Adipose tissue (tissue), 3 donors: ENCODE results near the gene CAPN12. TPM values are rescaled to one million over a fixed set of nuclear protein-coding genes. Genes with fewer than 3 reads are reported as not detected.
"Not testable (repeated sequence)": the region's sequence is repeated elsewhere in the genome, so short reads cannot be mapped to it uniquely, and the experiment has no call there.

Experiments used
- H3K27ac ChIP-seq: one replicate; pipeline ENCODE4 v1.5.1; 2013; ENCODE audit warnings: low read depth, low read length
- WGBS, 3 donors: extraction: QIAGEN DNeasy Blood & Tissue Kit; methylation state at CpG; one replicate each; pipeline ENCODE4 v1.1.7; 2013; 5-methylcytosine and 5-hydroxymethylcytosine counted together
- polyA plus RNA-seq, 3 donors: library from polyadenylated mRNA; stranded (reverse); fragments of 200-250 nt; gene quantifications; one replicate each; pipeline ENCODE4 v1.2.3, GENCODE V29; 2013
- donor health status: healthy with polysubstance abuse.
- donor health status: Bipolar disorder and iron deficiency.
- donor health status: healthy.

Gene CAPN12, protein sequence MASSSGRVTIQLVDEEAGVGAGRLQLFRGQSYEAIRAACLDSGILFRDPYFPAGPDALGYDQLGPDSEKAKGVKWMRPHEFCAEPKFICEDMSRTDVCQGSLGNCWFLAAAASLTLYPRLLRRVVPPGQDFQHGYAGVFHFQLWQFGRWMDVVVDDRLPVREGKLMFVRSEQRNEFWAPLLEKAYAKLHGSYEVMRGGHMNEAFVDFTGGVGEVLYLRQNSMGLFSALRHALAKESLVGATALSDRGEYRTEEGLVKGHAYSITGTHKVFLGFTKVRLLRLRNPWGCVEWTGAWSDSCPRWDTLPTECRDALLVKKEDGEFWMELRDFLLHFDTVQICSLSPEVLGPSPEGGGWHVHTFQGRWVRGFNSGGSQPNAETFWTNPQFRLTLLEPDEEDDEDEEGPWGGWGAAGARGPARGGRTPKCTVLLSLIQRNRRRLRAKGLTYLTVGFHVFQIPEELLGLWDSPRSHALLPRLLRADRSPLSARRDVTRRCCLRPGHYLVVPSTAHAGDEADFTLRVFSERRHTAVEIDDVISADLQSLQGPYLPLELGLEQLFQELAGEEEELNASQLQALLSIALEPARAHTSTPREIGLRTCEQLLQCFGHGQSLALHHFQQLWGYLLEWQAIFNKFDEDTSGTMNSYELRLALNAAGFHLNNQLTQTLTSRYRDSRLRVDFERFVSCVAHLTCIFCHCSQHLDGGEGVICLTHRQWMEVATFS
- 1 to 10 TPM; 1.6 to 4.3 (median 3.1) TPM for polyA plus RNA-seq

DNA sequence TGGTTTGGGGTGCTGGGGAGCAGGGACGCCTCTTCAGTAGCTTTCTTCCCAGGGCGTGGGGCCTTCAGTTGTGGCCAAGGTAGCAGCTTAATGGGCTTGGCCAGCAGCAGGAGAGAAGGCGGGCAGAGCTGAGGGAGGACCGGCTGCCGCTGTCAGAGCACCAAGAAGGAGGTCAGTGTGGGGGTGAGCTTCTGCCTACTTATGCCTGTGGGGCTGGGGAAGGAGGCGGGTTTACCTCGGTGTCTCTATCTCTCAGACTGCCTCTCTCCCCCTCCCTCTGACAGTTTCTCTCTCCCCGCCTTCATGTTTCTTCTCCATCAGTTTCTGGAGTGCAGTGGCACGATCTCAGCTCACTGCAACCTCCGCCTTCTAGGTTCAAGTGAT, at the start of gene CAPN12:
Gene CAPN12, minus strand, starts transcription at position 177 of the 384 bp plus-strand sequence. CDS start 309 bp downstream, outside the sequence.
- no peak within 1 kb of the TSS for H3K27ac ChIP-seq
- WGBS, 3 donors, result 83 to 92% (median 84%) methylated on average over 10 of the region's 10 CpGs

DNA sequence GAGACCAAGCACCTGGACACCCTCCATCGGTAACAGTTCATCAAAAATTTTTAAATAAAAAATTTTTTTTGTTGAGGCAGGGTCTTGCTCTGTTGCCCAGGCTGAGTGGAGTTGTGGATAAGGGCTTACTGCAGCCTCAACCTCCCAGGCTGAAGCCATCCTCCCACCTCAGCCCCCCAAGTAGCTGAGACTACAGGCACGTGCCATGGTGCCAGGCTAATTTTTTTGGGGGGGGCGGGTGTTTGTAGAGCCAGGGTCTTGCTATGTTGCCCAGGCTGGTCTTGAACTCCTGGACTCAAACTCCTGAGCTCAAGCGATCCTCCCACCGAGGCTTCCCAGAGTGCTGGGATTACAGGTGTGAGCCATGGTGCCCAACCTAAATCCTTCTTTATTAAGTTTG, 49.4 kb upstream of the CAPN12 start:
- WGBS, 3 donors, result 92 to 95% (median 95%) methylated on average over 5 of the region's 5 CpGs
- no peak overlapping the region for H3K27ac ChIP-seq

DNA sequence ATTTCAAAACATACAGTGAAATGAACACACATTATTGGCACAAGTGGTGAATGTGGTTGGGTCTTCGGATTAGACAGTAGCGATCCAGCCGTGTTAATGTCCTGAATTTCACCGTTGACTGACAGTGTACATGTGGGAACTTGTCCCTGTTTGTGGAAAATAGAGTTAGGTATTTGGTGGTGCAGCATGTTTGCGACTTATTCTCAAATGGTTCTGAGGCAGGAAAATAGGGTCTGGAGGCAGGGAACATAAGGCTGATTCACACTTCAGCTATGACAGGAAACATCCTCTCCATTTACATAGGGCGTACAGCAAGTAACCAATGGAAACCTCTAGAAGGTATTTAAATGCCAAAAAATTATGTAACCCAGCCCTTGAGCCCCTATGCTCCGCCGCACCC, 48.9 kb upstream of the CAPN12 start:
- no peak overlapping the region for H3K27ac ChIP-seq
- 74 to 83% (median 76%) methylated on average over 8 of the region's 8 CpGs for WGBS, 3 donors

DNA sequence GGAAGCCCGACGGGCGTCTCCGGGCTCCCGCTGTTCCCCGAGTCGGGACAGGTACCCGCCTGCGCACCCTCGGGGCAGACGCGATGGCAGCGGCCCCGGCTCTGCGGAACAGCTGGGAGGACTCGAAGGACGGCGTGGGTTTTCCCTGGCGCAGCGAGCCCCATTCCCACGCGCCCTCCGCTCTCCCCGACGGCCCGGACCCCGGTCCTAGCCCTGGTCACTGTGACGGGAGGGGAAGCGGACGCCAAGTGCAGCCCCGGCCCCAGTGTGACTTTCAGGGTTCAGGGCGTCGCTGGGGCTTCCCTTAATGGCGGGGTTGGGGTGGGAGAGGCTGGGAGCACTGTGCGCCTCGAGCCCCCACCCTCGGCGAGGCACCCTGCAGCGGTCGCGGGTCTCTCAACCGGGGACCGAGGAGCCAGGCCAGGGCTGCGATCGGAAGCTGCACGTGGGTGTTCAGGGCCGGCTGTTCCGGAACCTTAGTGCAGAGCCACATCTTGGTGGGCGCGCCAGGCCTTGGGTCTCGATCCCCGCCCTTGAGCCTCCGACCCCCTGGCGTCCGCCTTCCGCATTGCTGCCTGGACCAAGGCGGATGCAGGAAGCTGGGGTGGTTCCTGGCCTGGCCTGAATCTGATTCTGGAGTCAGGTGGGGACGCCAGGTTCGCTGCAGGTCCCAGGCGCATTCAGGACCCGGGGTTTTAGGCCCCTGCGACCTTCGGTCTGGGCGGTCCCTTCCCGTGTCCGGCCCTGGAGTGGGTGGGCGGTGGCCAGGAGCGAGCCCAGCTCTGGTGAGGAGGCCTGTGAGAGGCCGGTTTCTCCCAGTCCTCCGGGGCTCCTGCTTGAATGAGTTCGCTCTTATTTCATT, 48.2 kb upstream of the CAPN12 start:
- 10 to 32% (median 11%) methylated on average over 54 to 65 of the region's 71 CpGs for WGBS, 3 donors
- no peak overlapping the region for H3K27ac ChIP-seq

DNA sequence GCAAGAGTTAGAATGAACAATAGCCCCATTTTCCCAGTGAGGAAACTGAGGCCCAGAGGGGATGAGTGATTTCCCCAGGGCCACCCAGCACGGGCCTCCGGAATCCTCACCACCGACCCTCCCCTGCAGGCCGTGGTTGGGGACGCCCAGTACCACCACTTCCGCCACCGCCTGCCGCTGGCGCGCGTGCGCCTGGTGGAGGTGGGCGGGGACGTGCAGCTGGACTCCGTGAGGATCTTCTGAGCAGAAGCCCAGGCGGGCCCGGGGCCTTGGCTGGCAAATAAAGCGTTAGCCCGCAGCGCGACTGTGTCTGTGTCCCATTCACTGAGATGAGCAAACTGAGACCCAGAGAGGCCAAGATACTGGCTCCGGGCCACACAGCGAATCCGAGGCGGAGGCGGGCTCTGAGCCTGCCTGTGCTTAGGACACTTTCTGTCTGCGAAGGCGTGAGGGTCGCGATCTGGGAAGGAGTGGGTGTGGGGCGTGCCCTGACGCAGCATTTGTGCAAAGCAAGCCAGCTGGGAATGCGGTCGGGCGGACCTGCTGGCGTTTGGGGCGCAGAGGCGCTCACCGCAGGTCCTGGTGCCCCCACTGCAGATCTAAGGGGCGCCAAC, 47.3 kb upstream of the CAPN12 start:
- WGBS, 3 donors, result no CpG with 5 or more reads among the region's 40 CpGs
- H3K27ac ChIP-seq, result not testable (repeated sequence)

DNA sequence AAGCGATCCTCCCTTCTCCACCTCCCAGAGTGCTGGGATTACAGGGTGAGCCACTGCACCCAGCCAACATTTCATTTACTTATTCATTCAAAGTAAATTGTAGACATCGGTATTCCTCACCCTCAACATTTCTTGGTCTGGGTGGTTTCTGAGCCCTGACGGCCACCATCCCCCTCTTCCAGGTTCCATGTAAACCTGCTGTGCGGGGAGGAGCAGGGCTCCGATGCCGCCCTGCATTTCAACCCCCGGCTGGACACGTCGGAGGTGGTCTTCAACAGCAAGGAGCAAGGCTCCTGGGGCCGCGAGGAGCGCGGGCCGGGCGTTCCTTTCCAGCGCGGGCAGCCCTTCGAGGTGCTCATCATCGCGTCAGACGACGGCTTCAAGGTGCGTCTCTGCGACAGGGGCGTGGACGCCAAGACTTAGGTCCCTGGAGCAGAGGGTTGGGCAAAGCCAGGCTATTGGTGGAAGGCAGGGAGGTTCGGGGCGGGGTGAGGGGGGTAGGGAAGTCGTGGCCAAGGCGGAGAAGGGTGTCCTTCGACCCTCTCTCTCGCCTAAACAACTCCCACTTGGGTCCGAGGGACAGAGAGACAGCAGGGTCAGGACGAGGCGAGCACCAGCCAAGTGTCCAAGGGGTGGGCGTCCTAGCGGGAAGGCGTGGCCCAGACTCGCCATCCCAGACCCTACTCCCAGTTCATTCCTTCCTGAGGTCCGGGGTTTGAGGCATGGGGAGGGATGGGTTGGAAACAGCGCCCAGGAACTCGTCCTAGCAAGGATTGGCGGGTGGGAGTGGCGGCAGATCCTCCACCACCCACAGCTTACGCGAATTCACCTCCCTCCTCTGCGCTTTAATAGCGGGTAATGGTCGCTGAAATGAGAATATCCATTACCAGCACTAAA, 46.5 kb upstream of the CAPN12 start:
- 70 to 73% (median 72%) methylated on average over 5 to 16 of the region's 49 CpGs for WGBS, 3 donors
- H3K27ac ChIP-seq, result not testable (repeated sequence)

DNA sequence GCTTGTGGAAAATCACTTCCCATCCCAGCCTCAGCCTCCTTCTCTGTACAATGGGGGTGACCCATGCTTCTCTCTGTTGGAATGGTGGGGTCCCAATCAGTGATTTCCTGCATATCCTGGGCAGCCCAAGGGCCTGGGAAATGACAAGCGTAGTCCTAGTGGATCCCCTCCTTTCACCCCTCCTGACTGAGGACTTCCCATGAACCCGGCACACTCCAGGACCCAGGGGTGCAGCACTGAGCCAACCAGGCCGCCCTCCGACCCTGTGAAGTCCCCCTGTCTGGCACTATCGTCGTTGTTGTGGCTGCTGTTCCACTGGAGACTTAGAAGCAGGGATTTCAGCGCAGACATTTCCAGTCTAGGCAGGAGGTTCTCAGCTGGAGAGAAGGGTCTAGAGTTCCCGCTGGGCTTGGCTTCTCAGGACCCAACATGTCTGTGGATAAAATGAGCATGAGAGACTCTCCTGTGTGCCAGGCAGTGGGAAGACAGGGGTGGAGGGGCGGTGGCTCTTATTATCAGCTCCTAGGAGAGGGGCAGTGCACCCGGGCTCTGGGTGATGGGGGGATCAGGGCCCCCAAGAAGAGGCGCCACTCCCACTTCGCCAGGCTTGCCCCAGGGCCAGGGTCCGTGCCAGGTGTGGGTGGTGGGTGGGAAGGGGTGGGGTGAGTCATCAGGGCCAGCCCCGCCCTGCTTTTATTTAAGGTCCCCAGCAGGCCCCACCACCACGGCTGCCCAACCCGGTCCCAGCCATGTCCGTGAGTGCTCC, 44.4 kb upstream of the CAPN12 start, which contains the start of gene LGALS7B:
Gene LGALS7B, plus strand, starts transcription at position 723 of the 766 bp plus-strand sequence. Its CDS starts 27 bp downstream, at position 750.
- 78 to 79% (median 78%) methylated on average over 10 to 13 of the region's 17 CpGs for WGBS, 3 donors
- H3K27ac ChIP-seq, result no peak within 1 kb of the TSS

DNA sequence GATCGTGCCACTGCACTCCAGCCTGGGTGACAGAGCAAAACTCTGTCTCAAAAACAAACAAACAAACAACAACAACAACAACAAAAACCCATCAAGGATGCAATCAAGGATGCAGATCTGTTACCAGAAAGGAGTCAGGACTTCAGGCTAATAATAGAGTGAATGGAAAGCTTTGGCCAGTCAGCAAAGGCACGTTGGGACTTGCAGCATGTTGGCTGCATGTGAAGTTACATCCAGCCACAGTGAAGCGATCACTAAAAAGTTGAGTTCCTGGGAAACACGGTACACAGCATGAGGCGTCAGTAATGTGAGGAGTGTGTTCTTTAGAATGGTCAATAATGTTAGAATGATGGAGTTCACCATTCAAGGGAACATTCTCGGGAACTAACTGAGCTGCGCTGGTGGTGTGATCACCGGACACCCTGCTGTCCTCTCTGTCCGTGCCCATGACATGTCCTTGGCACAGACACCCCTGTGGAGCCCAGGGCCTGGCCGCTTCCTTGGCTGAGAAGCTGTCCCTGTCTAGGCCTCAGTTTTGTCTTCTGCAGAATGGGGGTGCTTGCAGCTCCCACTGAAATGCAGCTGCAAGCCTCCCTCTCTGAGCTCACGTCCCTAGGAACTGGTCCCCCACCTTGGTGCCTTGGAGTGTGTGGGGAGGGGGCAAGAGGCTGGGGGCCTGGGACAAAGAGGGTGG, 42.4 kb upstream of the CAPN12 start:
- H3K27ac ChIP-seq, result no peak overlapping the region
- WGBS, 3 donors, result 78 to 84% (median 84%) methylated on average over 11 of the region's 11 CpGs

DNA sequence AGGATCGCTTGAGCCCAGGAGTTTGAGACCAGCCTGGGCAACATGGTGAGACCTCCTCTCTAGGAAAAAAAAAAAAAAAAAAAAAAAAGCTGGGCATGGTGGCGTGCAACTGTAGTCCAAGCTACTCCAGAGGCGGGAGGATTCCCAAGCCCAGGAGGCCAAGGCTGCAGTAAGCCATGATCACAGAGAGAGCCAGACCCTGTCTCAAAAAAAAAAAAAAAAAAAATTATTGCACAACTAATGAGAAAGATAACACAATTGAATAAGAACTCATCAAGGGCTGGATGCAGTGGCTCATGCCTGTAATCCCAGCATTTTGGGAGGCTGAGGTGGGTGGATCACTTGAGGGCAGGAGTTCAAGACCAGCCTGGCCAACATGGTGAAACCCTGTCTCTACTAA, 41.8 kb upstream of the CAPN12 start:
- H3K27ac ChIP-seq, result not testable (repeated sequence)
- WGBS, 3 donors, result 84 to 95% (median 86%) methylated on average over 3 of the region's 3 CpGs

DNA sequence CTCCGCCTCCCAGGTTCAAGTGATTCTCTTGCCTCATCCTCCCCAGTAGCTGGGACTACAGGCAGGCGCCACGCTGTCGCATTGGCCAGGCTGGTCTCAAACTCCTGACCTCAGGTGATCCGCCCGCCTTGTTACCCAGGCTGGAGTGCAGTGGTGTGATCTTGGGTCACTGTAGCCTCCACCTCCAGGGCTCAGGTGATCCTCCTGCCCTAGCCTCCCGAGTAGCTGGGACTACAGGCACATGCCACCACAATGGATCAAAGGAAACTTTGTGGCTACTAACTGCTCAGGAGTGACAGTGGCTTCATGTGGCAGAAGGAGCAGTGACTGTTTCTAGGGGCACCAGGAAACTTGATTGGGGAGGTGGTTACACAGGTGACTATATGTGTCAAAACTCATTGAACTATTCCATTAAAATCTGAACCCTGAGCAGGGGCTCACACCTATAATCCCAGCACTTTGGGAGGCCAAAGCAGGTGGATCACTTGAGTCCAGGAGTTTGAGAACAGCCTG, 41.0 kb upstream of the CAPN12 start:
- H3K27ac ChIP-seq, result no peak overlapping the region
- WGBS, 3 donors, result 97 to 100% (median 98%) methylated on average over 7 of the region's 7 CpGs

DNA sequence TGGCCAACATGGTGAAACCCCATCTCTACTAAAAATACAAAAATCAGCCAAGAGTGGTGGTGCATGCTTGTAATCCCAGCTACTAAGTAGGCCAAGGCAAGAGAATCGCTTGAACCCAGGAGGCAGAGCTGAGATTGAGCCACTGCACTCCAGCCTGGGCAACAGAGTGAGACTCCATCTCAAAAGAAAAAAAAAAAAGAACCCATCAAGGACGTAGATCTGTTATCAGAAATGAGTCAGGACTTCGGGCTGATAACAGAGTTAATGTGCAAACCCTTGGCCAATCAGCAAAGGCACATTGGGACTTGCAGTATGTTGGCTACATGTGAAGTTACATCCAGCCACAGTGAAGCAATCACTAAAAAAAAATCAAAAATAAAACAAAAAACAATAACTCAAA, 40.0 kb upstream of the CAPN12 start:
- WGBS, 3 donors, result 46 to 77% (median 76%) methylated on average over 3 of the region's 3 CpGs

DNA sequence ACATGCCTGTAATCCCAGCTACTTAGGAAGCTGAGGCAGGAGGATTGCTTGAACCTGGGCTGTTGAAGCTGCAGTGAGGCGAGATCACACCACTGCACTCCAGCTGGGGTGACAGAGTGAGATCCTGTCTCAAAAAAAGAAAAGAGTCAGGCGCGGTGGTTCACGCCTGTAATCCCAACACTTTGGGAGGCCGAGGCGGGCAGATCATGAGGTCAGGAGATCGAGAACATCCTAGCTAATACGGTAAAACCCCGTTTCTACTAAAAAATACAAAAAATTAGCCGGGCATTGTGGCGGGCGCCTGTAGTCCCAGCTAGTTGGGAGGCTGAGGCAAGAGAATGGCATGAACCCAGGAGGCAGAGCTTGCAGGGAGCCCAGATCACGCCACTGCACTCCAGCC, 37.9 kb upstream of the CAPN12 start:
- 91 to 95% (median 92%) methylated on average over 13 of the region's 13 CpGs for WGBS, 3 donors

More for the DNA sequence above, 40.0 kb upstream of the CAPN12 start:
- no peak overlapping the region for H3K27ac ChIP-seq

DNA sequence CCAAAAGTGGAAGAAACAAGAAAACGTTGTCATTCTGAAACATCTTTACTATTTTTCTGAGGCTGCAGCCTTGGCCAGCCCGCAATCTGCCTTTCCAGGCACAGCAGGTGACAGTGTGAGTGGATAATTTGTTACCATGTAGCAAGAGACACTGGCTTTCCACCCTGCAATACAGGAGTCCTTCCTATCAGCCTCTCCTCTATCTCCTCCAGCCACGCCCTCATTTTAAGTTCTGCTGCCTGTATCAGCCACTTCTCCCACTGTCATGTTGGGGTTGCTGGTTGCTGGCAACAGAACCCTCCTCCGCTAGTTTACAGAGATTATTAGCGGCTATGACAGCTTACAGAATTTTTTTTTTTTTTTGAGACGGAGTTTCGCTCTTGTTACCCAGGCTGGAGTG, 36.8 kb upstream of the CAPN12 start:
- no peak overlapping the region for H3K27ac ChIP-seq
- WGBS, 3 donors, result 66 to 77% (median 67%) methylated on average over 7 of the region's 7 CpGs

More for the DNA sequence above, 37.9 kb upstream of the CAPN12 start:
- H3K27ac ChIP-seq, result not testable (repeated sequence)

DNA sequence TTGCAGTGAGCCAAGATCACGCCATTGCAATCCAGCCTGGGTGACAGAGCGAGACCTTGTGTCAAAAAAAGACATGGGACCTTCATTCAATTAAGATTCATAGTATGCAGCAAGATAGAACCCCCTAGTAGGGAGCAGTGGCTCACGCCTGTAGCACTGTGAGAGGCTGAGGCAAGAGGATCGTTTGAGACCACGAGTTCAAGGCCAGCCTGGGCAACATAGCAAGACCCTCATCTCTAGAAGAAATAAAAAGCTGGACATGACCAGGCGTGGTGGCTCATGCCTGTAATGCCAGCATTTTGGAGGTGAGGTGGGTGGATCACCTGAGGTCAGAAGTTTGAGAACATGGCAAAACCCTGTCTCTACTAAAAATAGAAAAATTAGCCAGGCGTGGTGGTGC, 36.2 kb upstream of the CAPN12 start:
- no peak overlapping the region for H3K27ac ChIP-seq

DNA sequence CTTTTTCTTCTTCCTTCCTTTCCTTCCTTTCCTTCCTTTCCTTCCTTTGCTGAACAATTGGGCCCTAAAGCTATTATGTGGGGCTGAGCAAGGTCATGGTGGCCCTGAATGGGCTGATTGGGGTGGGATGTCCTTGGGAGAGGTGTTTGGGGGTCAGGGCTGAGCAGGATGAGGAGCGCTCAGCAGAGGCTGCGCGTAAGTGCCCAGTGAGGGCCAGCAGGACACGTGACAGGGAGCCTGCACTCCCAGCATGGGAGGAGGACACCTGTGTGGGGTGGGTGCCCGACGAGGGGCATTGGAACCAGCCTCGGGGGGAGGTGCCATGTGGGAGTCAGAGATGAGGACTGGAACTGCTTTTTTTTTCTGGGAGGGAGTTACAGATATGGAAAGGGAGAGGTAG, 34.5 kb upstream of the CAPN12 start:
- H3K27ac ChIP-seq, result no peak overlapping the region
- 47 to 60% (median 56%) methylated on average over 7 of the region's 7 CpGs for WGBS, 3 donors

More for the DNA sequence above, 36.2 kb upstream of the CAPN12 start:
- 80 to 97% (median 91%) methylated on average over 7 of the region's 7 CpGs for whole genome bisulfite sequencing, 3 donors
